ENCODE data around the gene TRMT61A. TPM values are rescaled to one million over a fixed set of nuclear protein-coding genes. Genes with fewer than 3 reads are reported as not detected.
A peak's percentile ranks its signal among the peaks of the same experiment; 100 is the strongest.

TRMT61A gene
- total and polyA plus RNA-seq, 2 of the 13 experiments (the other 11 are each of a cell fraction or from before 2014, with no cell fraction given): 6.5 to 13.6 TPM

DNA sequence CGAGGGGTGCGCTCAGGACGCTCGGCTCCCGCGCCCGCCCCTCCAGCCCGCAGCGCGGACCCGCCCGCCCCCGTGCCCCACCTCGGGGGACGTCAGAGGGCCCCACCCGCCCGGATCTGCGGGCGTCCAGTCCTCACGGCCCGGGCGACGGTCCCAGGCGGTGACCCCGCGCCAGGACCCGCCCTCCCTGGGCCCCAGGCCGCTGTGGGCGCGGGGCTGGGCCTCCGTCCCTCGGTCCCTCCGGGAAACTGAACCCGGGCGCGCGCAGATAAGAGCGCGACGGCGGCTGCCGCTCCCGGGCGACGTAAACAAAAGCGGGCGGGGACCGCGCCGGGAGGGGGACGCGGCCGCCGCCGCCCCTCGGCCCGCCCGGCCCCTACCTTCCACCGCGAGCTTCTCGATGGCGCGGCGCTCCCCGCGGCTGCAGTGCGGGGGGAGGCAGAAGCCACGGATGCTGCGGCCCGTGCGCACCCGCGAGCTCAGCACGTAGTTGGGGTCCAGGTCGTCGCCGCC is 7.5 kb upstream of the TRMT61A start:
- Histone ChIP-seq H3K4me3 (replicated peaks in 1 of 3; ENCODE audit: insufficient read depth in 1 of 3, low read depth in 2 of 3, low read length in 3 of 3) (peak overlapping the region in 2 of 3 experiments; percentile 68 to 81; a peak in 3 of 6 replicates), H3K27ac (ENCODE audit: extremely low read length, insufficient read depth, low read length) (no peak overlapping the region), H3K4me2 (ENCODE audit: low read depth, low read length) (peak overlapping the region; percentile 85), H3K27me3 (ENCODE audit: control insufficient read depth in 1 of 2, insufficient read depth in 2 of 2, low read length in 2 of 2) (no peaks in the 10 kb centered on the region), H3K4me1 (ENCODE audit: insufficient read depth, low read length) (peaks cover 66% of the 10 kb centered on the region), H3K9me3 (ENCODE audit: low read length) (no peaks in the 10 kb centered on the region), H3K79me2 (ENCODE audit: insufficient read depth, low read length) (peaks cover 4% of the 10 kb centered on the region), H3K9ac (ENCODE audit: insufficient read depth, low read depth, low read length) (peak overlapping the region; percentile 73; the same call in 1 of the 2 replicates), H4K20me1 (ENCODE audit: insufficient read depth, low read length) (no peaks in the 10 kb centered on the region), H2AFZ (ENCODE audit: low read length) (no peak overlapping the region), H3K36me3 (replicated peaks in 1 of 2; ENCODE audit: control insufficient read depth in 1 of 2, insufficient read depth in 2 of 2, low read length in 2 of 2) (peaks cover 0 to 10% of the 10 kb centered on the region in 2 experiments; a peak in 3 of 5 replicates)
- no peak for TF ChIP-seq ZNF407 (CRISPR knock-in tag; IDR thresholded peaks at IDR 0.05; ENCODE audit: not compliant biosample characterization)
- no peak for TF ChIP-seq ZNF569 (CRISPR knock-in tag; IDR thresholded peaks at IDR 0.05; ENCODE audit: borderline replicate concordance)
- TF ChIP-seq ZNF543 (CRISPR knock-in tag; IDR thresholded peaks at IDR 0.05): no peak
- TF ChIP-seq HDAC2 (CRISPR knock-in tag; IDR thresholded peaks at IDR 0.05): no peak
- TF ChIP-seq ZNF556 (CRISPR knock-in tag; IDR thresholded peaks at IDR 0.05; ENCODE audit: borderline replicate concordance): no peak
- no peak for TF ChIP-seq TEAD2 (CRISPR knock-in tag; IDR thresholded peaks at IDR 0.05)
- TF ChIP-seq ZFP82 (CRISPR knock-in tag; IDR thresholded peaks at IDR 0.05; ENCODE audit: borderline replicate concordance): no peak
- TF ChIP-seq NAIF1 (CRISPR knock-in tag; IDR thresholded peaks at IDR 0.05; ENCODE audit: borderline replicate concordance): no peak
- TF ChIP-seq ZNF280B (CRISPR knock-in tag; IDR thresholded peaks at IDR 0.05; ENCODE audit: borderline replicate concordance): no peak
- no peak for TF ChIP-seq ZFY (CRISPR knock-in tag; IDR thresholded peaks at IDR 0.05)
- TF ChIP-seq ZFP90 (CRISPR knock-in tag; IDR thresholded peaks at IDR 0.05; ENCODE audit: borderline replicate concordance): no peak
- TF ChIP-seq ZSCAN21 (CRISPR knock-in tag; IDR thresholded peaks at IDR 0.05; ENCODE audit: borderline replicate concordance): no peak
- no peak for TF ChIP-seq SIX1 (CRISPR knock-in tag; IDR thresholded peaks at IDR 0.05; ENCODE audit: borderline replicate concordance)
- FAIRE-seq: no peak
- intact Hi-C loops (cut with micrococcal nuclease; ENCODE audit: unreplicated experiment) (no loop called here), in situ Hi-C loops (cut with HindIII; ENCODE audit: extremely low pct_ligation_motif_present, low pct_unique_long_range_greater_than_20kb) (no loop called here)
- ChIA-PET POLR2A (interaction anchor here (1.1 kb wide), 1 partner anchor 28 kb away, joined by 6 read pairs; no protein-coding TSS in a partner anchor), CTCF (ENCODE audit: low intra/inter-chr PET ratio, low total read pairs) (no interaction called here)
- WGBS (ENCODE audit: low lambda C conversion rate): 97% methylated on average over 50 of the region's 77 CpGs
- no TSS peak for BruUV-seq (replicated peaks)
- no peak for ATAC-seq
- no peak for DNase-seq (ENCODE audit: low spot score)
